Measurements from ENCODE around the gene ELOA.
"Not testable (repeated sequence)": the region's sequence is repeated elsewhere in the genome, so short reads cannot be mapped to it uniquely, and the experiment has no call there.

The ELOA gene

GRCh38 chr1:23732363-23733224, 10.7 kb upstream of the ELOA start:
- DNase-seq (ENCODE audit: low read depth in 2 of 3, low spot score in 2 of 3): no peak

- DNase-seq (ENCODE audit: low read depth in 2 of 3, low spot score in 2 of 3): not testable (repeated sequence)
These were observed 10.0 kb upstream of the ELOA start for GRCh38 chr1:23733281-23733680.

- DNase-seq (ENCODE audit: low read depth in 2 of 3, low spot score in 2 of 3): no peak
These were observed 6.7 kb upstream of the ELOA start for GRCh38 chr1:23736437-23737134.

GRCh38 chr1:23741609-23742008, 1.7 kb upstream of the ELOA start:
- no peak for DNase-seq (ENCODE audit: low read depth in 2 of 3, low spot score in 2 of 3)

- peak in 1 of 3 experiments; percentile 29 for DNase-seq (ENCODE audit: low read depth in 2 of 3, low spot score in 2 of 3)
These were observed 493 bp upstream of the ELOA start for GRCh38 chr1:23742670-23743286.

- DNase-seq (ENCODE audit: low read depth in 2 of 3, low spot score in 2 of 3): no peak
These were observed 2.2 kb downstream of the ELOA start for GRCh38 chr1:23745515-23745914.

GRCh38 chr1:23748016-23748415, 4.7 kb downstream of the ELOA start:
- no peak for DNase-seq (ENCODE audit: low read depth in 2 of 3, low spot score in 2 of 3)

GRCh38 chr1:23751050-23751814, 8.0 kb downstream of the ELOA start:
- DNase-seq (ENCODE audit: low read depth in 2 of 3, low spot score in 2 of 3): no peak

GRCh38 chr1:23751815-23752200, 8.5 kb downstream of the ELOA start:
- no peak for DNase-seq (ENCODE audit: low read depth in 2 of 3, low spot score in 2 of 3)

- DNase-seq (ENCODE audit: low read depth in 2 of 3, low spot score in 2 of 3): no peak
These were observed 9.6 kb downstream of the ELOA start for GRCh38 chr1:23752909-23753308.

- no peak for DNase-seq (ENCODE audit: low read depth in 2 of 3, low spot score in 2 of 3)
These were observed 13.4 kb downstream of the ELOA start for GRCh38 chr1:23756676-23757075.

- DNase-seq (ENCODE audit: low read depth in 2 of 3, low spot score in 2 of 3): no peak
These were observed 14.5 kb downstream of the ELOA start for GRCh38 chr1:23757812-23758211.

- no peak for DNase-seq (ENCODE audit: low read depth in 2 of 3, low spot score in 2 of 3)
These were observed 16.0 kb downstream of the ELOA start for GRCh38 chr1:23759277-23759676.

GRCh38 chr1:23763041-23763577, 19.8 kb downstream of the ELOA start:
- DNase-seq (ENCODE audit: low read depth in 2 of 3, low spot score in 2 of 3): no peak

GRCh38 chr1:23768733-23769132, 25.5 kb downstream of the ELOA start:
- DNase-seq (ENCODE audit: low read depth in 2 of 3, low spot score in 2 of 3): no peak

- peak; percentile 40 to 87 (median 80) for DNase-seq (ENCODE audit: low read depth in 2 of 3, low spot score in 2 of 3)
These were observed 29.0 kb downstream of the ELOA start for GRCh38 chr1:23772049-23772853.

- no peak for DNase-seq (ENCODE audit: low read depth in 2 of 3, low spot score in 2 of 3)
These were observed 29.6 kb downstream of the ELOA start for GRCh38 chr1:23772854-23773242.

GRCh38 chr1:23774174-23774880, 31.1 kb downstream of the ELOA start:
- no peak for DNase-seq (ENCODE audit: low read depth in 2 of 3, low spot score in 2 of 3)

GRCh38 chr1:23776217-23776616, 32.9 kb downstream of the ELOA start:
- DNase-seq (ENCODE audit: low read depth in 2 of 3, low spot score in 2 of 3): no peak
